Tibial nerve (tissue), 4 donors: Measurements from ENCODE around the gene RASSF4. TPM values are rescaled to one million over a fixed set of nuclear protein-coding genes. Genes with fewer than 3 reads are reported as not detected.

ENCODE experiments used
- DNase-seq, 2 donors: peaks; one replicate each; pipeline ENCODE4 v3.0.0-alpha.2; 2019; ENCODE audit warnings: low spot score in 2 of 2
- H3K27ac ChIP-seq, 4 donors: fragments of 200-600 bp; sonication (generic) in 3 of 4; one replicate each; pipeline ENCODE4 v1.5.1; 2017 to 2019; ENCODE audit warnings: mild to moderate bottlenecking in 1 of 4
- H3K27me3 ChIP-seq, 2 donors: fragments of 200-600 bp; sonication (generic) in 1 of 2; one replicate each; pipeline versions ENCODE4 v1.5.1 to v1.6.0; 2017 to 2019
- H3K36me3 ChIP-seq, 3 donors: fragments of 200-600 bp; sonication (generic); one replicate each; pipeline ENCODE4 v1.5.1; 2018 to 2019
- H3K4me1 ChIP-seq, 4 donors: fragments of 200-600 bp; sonication (generic) in 3 of 4; one replicate each; pipeline ENCODE4 v1.5.1; 2017 to 2019
- H3K4me3 ChIP-seq, 4 donors: fragments of 200-600 bp; sonication (generic) in 3 of 4; one replicate each; pipeline ENCODE4 v1.5.1; 2017 to 2019; ENCODE audit warnings: mild to moderate bottlenecking in 1 of 4, moderate library complexity in 1 of 4
- H3K9me3 ChIP-seq, 4 donors: fragments of 200-600 bp; sonication (generic) in 3 of 4; one replicate each; pipeline ENCODE4 v1.5.1; 2017 to 2019
- CTCF ChIP-seq, 5 experiments: fragments of 200-600 bp in 3 of 5; fragments of 450-650 bp in 2 of 5; sonication (generic) in 3 of 5; IDR thresholded peaks; one replicate each; pipeline ENCODE4 v1.5.1; 2016 to 2019; ENCODE audit warnings: antibody characterized with exemption in 5 of 5, mild to moderate bottlenecking in 3 of 5, moderate library complexity in 2 of 5
- EP300 ChIP-seq, 2 donors: sonication (generic); formaldehyde crosslinking; IDR thresholded peaks; one replicate each; pipeline ENCODE4 v1.6.1; 2017; ENCODE audit warnings: antibody characterized with exemption in 2 of 2, mild to moderate bottlenecking in 1 of 2
- POLR2A ChIP-seq, 2 donors: fragments of 450-650 bp; IDR thresholded peaks; one replicate each; pipeline ENCODE4 v1.6.1; 2017; ENCODE audit warnings: antibody characterized with exemption in 2 of 2, mild to moderate bottlenecking in 2 of 2, moderate library complexity in 2 of 2
- WGBS, 2 donors: methylation state at CpG; one replicate each; pipeline ENCODE4 v1.1.5; 2018; 5-methylcytosine and 5-hydroxymethylcytosine counted together
- total RNA-seq, 4 donors: library from RNA; depleted of rRNA; stranded (reverse); fragments of >200 nt; gene quantifications; one replicate each; pipeline ENCODE4 v1.1.0, GENCODE V29; 2016

The RASSF4 gene
- total RNA-seq, 4 donors from 2014 or later: 153 to 275 (median 185) TPM

- H3K36me3 ChIP-seq: peaks cover 0 to 15% (median 0%) of the 10 kb centered on the region in 3 donors
- H3K4me3 ChIP-seq: no peak overlapping the region
- H3K27ac ChIP-seq: no peak overlapping the region
- WGBS, 2 donors: 86 to 88% methylated on average over 21 of the region's 21 CpGs
- H3K4me1 ChIP-seq: peaks cover 0 to 7% (median 0%) of the 10 kb centered on the region in 4 donors
- no peaks in the 10 kb centered on the region for H3K27me3 ChIP-seq
- no peak for DNase-seq
- H3K9me3 ChIP-seq: no peaks in the 10 kb centered on the region
- TF ChIP-seq CTCF (IDR thresholded peaks at IDR 0.05): no peak
- TF ChIP-seq POLR2A (IDR thresholded peaks at IDR 0.05): no peak
- TF ChIP-seq EP300 (IDR thresholded peaks at IDR 0.05): no peak
Observed at GRCh38 chr10:44924261-44925040, 35.2 kb upstream of the RASSF4 start.

DNA sequence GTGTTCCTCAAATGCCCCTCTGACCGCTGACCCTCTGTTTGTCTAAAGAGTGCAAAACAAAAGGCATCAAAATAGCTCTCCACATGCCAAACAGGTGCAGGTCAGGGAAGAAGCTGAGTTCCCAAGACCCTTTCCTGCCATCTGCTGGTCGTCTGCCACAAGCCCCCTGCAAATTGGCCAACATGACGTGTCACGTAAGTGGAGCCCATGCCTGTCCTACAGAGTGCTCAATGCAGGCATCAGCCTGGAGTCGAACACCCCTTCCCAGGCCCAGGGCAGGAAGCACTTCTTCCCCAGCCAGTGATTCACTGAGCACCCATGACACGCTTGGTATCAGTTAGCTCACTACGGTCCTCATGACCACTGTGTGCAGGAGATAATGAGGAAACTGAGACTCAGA lies 34.4 kb upstream of the RASSF4 start:
- Histone ChIP-seq H3K9me3 (no peaks in the 10 kb centered on the region), H3K4me1 (peaks cover 0 to 7% (median 0%) of the 10 kb centered on the region in 4 donors), H3K36me3 (peaks cover 0 to 12% (median 0%) of the 10 kb centered on the region in 3 donors), H3K27ac (no peak overlapping the region), H3K4me3 (no peak overlapping the region), H3K27me3 (no peaks in the 10 kb centered on the region)
- DNase-seq: no peak
- WGBS, 2 donors: 55 to 66% methylated on average over 6 to 7 of the region's 7 CpGs
- TF ChIP-seq EP300 (IDR thresholded peaks at IDR 0.05): no peak
- TF ChIP-seq POLR2A (IDR thresholded peaks at IDR 0.05): no peak
- TF ChIP-seq CTCF (IDR thresholded peaks at IDR 0.05): no peak

DNA sequence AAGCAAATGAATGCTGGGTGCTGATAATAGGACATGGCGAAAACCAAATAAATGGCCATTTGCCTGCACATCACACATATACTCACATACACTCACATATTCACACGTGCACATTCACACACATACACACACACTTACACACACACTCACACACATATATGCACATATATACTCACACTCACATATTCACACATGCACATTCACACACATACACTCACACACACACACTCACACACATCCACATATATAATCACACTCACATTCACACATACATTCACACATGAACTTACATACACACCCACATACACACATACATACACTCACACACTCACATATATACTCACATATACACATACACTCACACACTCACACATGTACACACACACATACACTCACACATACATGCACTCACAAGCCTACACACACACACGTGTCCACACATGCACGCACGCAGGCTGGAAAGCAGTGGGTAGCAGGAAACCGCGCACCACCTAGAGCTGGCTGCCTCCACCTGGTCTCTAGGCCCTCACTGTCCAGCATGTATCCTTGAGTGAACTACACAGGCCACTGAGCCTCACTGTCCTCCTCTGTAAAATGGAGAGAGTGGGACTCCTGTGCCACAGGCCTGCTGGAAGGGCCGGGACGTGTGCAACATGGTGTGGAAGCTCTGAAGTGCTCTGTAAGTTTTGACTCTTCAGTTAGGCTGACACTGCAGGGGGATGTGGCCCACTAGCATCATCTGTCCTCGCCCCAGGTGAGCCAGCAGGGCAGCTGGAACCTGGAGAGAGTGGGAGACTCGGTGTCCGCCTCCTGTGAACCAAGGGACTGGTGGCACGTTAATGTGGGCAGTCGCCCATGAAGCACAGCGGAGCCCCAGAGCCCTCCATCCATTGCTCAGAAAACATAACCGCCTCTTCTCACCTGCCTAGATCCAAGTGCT lies 33.5 kb upstream of the RASSF4 start:
- Histone ChIP-seq H3K9me3 (no peaks in the 10 kb centered on the region), H3K4me3 (no peak overlapping the region), H3K27ac (peak overlapping the region in 1 of 4 donors; percentile 41), H3K27me3 (no peaks in the 10 kb centered on the region), H3K4me1 (peaks cover 0 to 7% (median 0%) of the 10 kb centered on the region in 4 donors), H3K36me3 (peaks cover 0 to 6% (median 0%) of the 10 kb centered on the region in 3 donors)
- no peak for DNase-seq
- 92 to 95% methylated on average over 9 to 16 of the region's 16 CpGs for WGBS, 2 donors
- TF ChIP-seq POLR2A (IDR thresholded peaks at IDR 0.05): no peak
- no peak for TF ChIP-seq CTCF (IDR thresholded peaks at IDR 0.05)
- TF ChIP-seq EP300 (IDR thresholded peaks at IDR 0.05): no peak

DNA sequence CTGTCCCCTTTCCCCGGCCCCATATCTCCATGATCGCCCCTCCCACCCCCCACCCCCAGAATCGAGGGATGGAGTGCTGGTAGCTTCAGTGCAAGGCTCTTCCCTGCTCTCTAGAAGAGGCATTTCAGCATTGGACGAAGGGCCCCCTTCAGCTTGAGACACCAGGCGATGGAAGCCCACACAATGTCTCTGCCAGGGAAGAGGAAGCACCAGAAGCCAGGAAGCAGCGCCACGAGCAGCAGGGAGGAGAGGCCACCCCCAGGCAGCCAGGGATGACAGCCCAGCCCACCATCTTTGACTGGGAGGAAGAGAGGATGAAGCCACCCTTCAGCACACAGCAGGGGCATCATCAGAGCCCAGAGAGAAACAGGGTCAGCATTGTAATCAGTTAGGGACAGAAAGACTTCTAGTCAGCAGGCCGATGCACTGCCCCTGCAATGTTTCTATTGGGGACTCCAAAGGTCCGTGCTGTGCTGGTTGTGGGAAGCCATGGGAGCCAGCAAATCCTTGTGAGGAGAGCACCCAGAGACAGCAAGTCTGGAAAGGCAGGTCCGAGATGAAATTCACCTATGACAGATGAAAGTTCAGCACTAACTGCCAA lies 32.8 kb upstream of the RASSF4 start:
- Histone ChIP-seq H3K27me3 (no peaks in the 10 kb centered on the region), H3K4me3 (no peak overlapping the region), H3K36me3 (peaks cover 0 to 4% (median 0%) of the 10 kb centered on the region in 3 donors), H3K27ac (peak overlapping the region in 1 of 4 donors; percentile 41), H3K9me3 (no peaks in the 10 kb centered on the region), H3K4me1 (peaks cover 0 to 7% (median 0%) of the 10 kb centered on the region in 4 donors)
- WGBS, 2 donors: 51 to 59% methylated on average over 10 of the region's 10 CpGs
- no peak for DNase-seq
- TF ChIP-seq POLR2A (IDR thresholded peaks at IDR 0.05) (no peak), EP300 (IDR thresholded peaks at IDR 0.05) (no peak), CTCF (IDR thresholded peaks at IDR 0.05) (no peak)
